ENCODE data around the gene CAT.

- TF ChIP-seq, protein P1, sequence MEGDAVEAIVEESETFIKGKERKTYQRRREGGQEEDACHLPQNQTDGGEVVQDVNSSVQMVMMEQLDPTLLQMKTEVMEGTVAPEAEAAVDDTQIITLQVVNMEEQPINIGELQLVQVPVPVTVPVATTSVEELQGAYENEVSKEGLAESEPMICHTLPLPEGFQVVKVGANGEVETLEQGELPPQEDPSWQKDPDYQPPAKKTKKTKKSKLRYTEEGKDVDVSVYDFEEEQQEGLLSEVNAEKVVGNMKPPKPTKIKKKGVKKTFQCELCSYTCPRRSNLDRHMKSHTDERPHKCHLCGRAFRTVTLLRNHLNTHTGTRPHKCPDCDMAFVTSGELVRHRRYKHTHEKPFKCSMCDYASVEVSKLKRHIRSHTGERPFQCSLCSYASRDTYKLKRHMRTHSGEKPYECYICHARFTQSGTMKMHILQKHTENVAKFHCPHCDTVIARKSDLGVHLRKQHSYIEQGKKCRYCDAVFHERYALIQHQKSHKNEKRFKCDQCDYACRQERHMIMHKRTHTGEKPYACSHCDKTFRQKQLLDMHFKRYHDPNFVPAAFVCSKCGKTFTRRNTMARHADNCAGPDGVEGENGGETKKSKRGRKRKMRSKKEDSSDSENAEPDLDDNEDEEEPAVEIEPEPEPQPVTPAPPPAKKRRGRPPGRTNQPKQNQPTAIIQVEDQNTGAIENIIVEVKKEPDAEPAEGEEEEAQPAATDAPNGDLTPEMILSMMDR (IDR thresholded peaks at IDR 0.05): no peak
- no peak for TF ChIP-seq ZFX (IDR thresholded peaks at IDR 0.05; ENCODE audit: borderline replicate concordance)
Measured at GRCh38 chr11:34487430-34487829, 48.7 kb downstream of the CAT start.

Measured in 22Rv1 (cell line).